Measurements from ENCODE around the gene SLC38A5.

DNA sequence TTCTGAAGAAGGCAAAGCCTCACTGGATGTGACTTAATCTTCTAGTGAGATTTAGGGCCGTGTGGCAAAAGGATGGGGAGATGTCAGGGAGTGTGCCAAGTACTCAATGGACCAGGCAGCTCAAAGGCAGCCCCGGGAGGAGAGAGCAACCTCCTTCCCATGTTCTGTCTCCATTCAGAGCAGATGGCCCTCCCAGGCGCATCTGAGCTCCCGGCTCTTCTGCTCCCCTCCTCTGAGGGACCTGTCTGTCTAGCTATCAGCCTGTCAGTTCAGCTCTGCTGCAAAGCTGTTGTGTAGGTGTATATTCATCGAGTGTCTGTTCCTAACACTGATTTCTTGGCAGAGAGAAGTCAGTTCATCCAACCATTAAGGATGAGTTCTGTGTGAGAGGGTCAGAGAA lies 27.8 kb upstream of the SLC38A5 start:
- TF ChIP-seq BHLHE40 (IDR thresholded peaks at IDR 0.05; ENCODE audit: borderline replicate concordance) (no peak), SP1 (IDR thresholded peaks at IDR 0.05) (no peak), NFRKB (IDR thresholded peaks at IDR 0.05) (no peak), L3MBTL2 (conservative IDR thresholded peaks at IDR 0.05) (no peak), TARDBP (IDR thresholded peaks at IDR 0.05) (no peak), HDGF (IDR thresholded peaks at IDR 0.05; ENCODE audit: borderline replicate concordance) (no peak), ZNF384 (IDR thresholded peaks at IDR 0.05) (no peak), ARNT (IDR thresholded peaks at IDR 0.05) (no peak)
- TF ChIP-seq, protein P1, sequence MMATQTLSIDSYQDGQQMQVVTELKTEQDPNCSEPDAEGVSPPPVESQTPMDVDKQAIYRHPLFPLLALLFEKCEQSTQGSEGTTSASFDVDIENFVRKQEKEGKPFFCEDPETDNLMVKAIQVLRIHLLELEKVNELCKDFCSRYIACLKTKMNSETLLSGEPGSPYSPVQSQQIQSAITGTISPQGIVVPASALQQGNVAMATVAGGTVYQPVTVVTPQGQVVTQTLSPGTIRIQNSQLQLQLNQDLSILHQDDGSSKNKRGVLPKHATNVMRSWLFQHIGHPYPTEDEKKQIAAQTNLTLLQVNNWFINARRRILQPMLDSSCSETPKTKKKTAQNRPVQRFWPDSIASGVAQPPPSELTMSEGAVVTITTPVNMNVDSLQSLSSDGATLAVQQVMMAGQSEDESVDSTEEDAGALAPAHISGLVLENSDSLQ (IDR thresholded peaks at IDR 0.05): no peak

All from HEK293T (cell line).